Uterus (tissue), 4 donors: ENCODE measurements around the gene FAM234B. TPM values are rescaled to one million over a fixed set of nuclear protein-coding genes. Genes with fewer than 3 reads are reported as not detected.
A peak's percentile ranks its signal among the peaks of the same experiment; 100 is the strongest.

Source experiments
- DNase-seq, 2 donors: peaks; one replicate each; pipeline ENCODE4 v3.0.0-alpha.2; 2019 to 2020
- H3K27ac ChIP-seq, 2 donors: fragments of 200-600 bp; sonication (generic); 1 replicate in 1 of 2; 2 replicates in 1 of 2; pipeline ENCODE4 v1.5.1; 2016 to 2018
- H3K27me3 ChIP-seq, 2 donors: fragments of 200-600 bp; sonication (generic); one replicate each; pipeline ENCODE4 v1.5.1; 2018 to 2019; ENCODE audit warnings: control low read depth in 1 of 2
- H3K36me3 ChIP-seq, 2 donors: fragments of 200-600 bp; sonication (generic); one replicate each; pipeline ENCODE4 v1.5.1; 2019; ENCODE audit warnings: control low read depth in 1 of 2
- H3K4me1 ChIP-seq, 2 donors: fragments of 200-600 bp; sonication (generic); one replicate each; pipeline ENCODE4 v1.5.1; 2018 to 2019; ENCODE audit warnings: control low read depth in 1 of 2
- H3K4me3 ChIP-seq, 2 donors: fragments of 200-600 bp; sonication (generic); 1 replicate in 1 of 2; 2 replicates in 1 of 2; pipeline ENCODE4 v1.5.1; 2018 to 2019; ENCODE audit warnings: mild to moderate bottlenecking in 1 of 2
- H3K9me3 ChIP-seq, 2 donors: fragments of 200-600 bp; sonication (generic); one replicate each; pipeline ENCODE4 v1.5.1; 2019; ENCODE audit warnings: control low read depth in 1 of 2
- CTCF ChIP-seq, 4 experiments: fragments of 200-600 bp in 2 of 4; fragments of 450-650 bp in 2 of 4; sonication (generic) in 2 of 4; IDR thresholded peaks; one replicate each; pipeline ENCODE4 v1.5.1; 2016 to 2019; ENCODE audit warnings: antibody characterized with exemption in 4 of 4, mild to moderate bottlenecking in 2 of 4, moderate library complexity in 1 of 4
- POLR2A ChIP-seq, 2 donors: fragments of 450-650 bp; IDR thresholded peaks; one replicate each; pipeline ENCODE4 v1.6.1; 2016; ENCODE audit warnings: antibody characterized with exemption in 2 of 2, mild to moderate bottlenecking in 1 of 2, moderate library complexity in 1 of 2
- intact Hi-C: fragments of 100-400 bp; cut with DNase I; formaldehyde crosslinking; loops from one replicate; pipeline ENCODE4 v1.15.1; 2023; ENCODE audit warnings: low total_unique reads
- total RNA-seq, 4 donors: library from RNA; depleted of rRNA in 3 of 4; stranded (reverse); fragments of >200 nt in 3 of 4; gene quantifications; one replicate each; pipeline versions ENCODE4 v1.1.0 to v1.2.4, GENCODE V29; 2014 to 2023
- donor health status: DM: yes; HTN: yes; CAD: no.

FAM234B gene
- total RNA-seq, 4 donors from 2014 or later: 2.4 to 8.3 (median 4.6) TPM

- peak; percentile 61 to 66 for DNase-seq
- Histone ChIP-seq H3K27me3 (no peaks in the 10 kb centered on the region), H3K27ac (peak overlapping the region; percentile 90 to 99), H3K4me3 (peak overlapping the region; percentile 42 to 73), H3K9me3 (no peaks in the 10 kb centered on the region), H3K4me1 (no peaks in the 10 kb centered on the region), H3K36me3 (no peaks in the 10 kb centered on the region)
- intact Hi-C loops: no loop called here
- peak in 3 of 4 experiments; percentile 15 to 57 (median 31) for TF ChIP-seq CTCF (IDR thresholded peaks at IDR 0.05)
- TF ChIP-seq POLR2A (IDR thresholded peaks at IDR 0.05): peak in 1 of 2 donors; percentile 26
Observed at GRCh38 chr12:13000925-13001774, 43.0 kb upstream of the FAM234B start.

GRCh38 chr12:13001775-13002040 is 42.5 kb upstream of the FAM234B start:
- intact Hi-C loops: no loop called here
- Histone ChIP-seq H3K4me1 (no peaks in the 10 kb centered on the region), H3K27ac (peak overlapping the region; percentile 90 to 99), H3K36me3 (no peaks in the 10 kb centered on the region), H3K27me3 (no peaks in the 10 kb centered on the region), H3K4me3 (peak overlapping the region; percentile 42 to 73), H3K9me3 (no peaks in the 10 kb centered on the region)
- no peak for DNase-seq
- TF ChIP-seq POLR2A (IDR thresholded peaks at IDR 0.05) (no peak), CTCF (IDR thresholded peaks at IDR 0.05) (no peak)

- intact Hi-C loops: no loop called here
- no peaks in the 10 kb centered on the region for H3K36me3 ChIP-seq
- DNase-seq: no peak
- peak overlapping the region in 1 of 2 donors; percentile 73 for H3K4me3 ChIP-seq
- TF ChIP-seq CTCF (IDR thresholded peaks at IDR 0.05) (no peak), POLR2A (IDR thresholded peaks at IDR 0.05) (no peak)
- H3K9me3 ChIP-seq: no peaks in the 10 kb centered on the region
- H3K27me3 ChIP-seq: no peaks in the 10 kb centered on the region
- H3K27ac ChIP-seq: no peak overlapping the region
- H3K4me1 ChIP-seq: no peaks in the 10 kb centered on the region
Observed at GRCh38 chr12:13002301-13003097, 41.7 kb upstream of the FAM234B start.

GRCh38 chr12:13004361-13004760 is 39.8 kb upstream of the FAM234B start:
- Histone ChIP-seq H3K27ac (no peak overlapping the region), H3K36me3 (no peaks in the 10 kb centered on the region), H3K4me3 (no peak overlapping the region), H3K9me3 (no peaks in the 10 kb centered on the region), H3K4me1 (no peaks in the 10 kb centered on the region), H3K27me3 (no peaks in the 10 kb centered on the region)
- TF ChIP-seq POLR2A (IDR thresholded peaks at IDR 0.05): no peak
- no peak for TF ChIP-seq CTCF (IDR thresholded peaks at IDR 0.05)
- intact Hi-C loops: no loop called here
- no peak for DNase-seq

GRCh38 chr12:13004986-13005385 is 39.2 kb upstream of the FAM234B start:
- intact Hi-C loops: no loop called here
- Histone ChIP-seq H3K4me1 (no peaks in the 10 kb centered on the region), H3K27me3 (no peaks in the 10 kb centered on the region), H3K27ac (no peak overlapping the region), H3K9me3 (no peaks in the 10 kb centered on the region), H3K36me3 (no peaks in the 10 kb centered on the region), H3K4me3 (no peak overlapping the region)
- DNase-seq: no peak
- TF ChIP-seq CTCF (IDR thresholded peaks at IDR 0.05) (no peak), POLR2A (IDR thresholded peaks at IDR 0.05) (no peak)
